ENCODE results near the gene RAD51C.
"Not testable (repeated sequence)": the region's sequence is repeated elsewhere in the genome, so short reads cannot be mapped to it uniquely, and the experiment has no call there.

The RAD51C gene

DNA sequence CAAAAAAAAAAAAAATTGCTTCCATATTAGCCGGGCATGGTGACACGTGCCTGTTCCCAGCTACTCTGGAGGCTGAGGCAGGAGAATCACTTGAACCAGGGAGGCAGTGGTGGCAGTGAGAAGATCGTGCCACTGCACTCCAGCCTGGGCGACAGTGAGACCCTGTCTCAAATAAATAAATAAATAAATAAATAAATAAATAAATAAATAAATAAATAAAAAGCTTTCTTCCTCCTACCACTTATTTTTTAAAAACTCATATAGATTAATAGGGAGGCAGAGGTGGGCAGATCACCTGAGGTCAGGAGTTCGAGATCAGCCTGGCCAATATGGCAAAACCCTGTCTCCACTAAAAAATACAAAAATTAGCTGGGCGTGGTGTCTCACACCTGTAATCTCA lies 7.9 kb upstream of the RAD51C start:
- not testable (repeated sequence) for DNase-seq

- no peak for DNase-seq
Observed at GRCh38 chr17:58686980-58687379, 5.4 kb upstream of the RAD51C start.

- no peak for DNase-seq
Observed at GRCh38 chr17:58688521-58688920, 3.9 kb upstream of the RAD51C start.

DNA sequence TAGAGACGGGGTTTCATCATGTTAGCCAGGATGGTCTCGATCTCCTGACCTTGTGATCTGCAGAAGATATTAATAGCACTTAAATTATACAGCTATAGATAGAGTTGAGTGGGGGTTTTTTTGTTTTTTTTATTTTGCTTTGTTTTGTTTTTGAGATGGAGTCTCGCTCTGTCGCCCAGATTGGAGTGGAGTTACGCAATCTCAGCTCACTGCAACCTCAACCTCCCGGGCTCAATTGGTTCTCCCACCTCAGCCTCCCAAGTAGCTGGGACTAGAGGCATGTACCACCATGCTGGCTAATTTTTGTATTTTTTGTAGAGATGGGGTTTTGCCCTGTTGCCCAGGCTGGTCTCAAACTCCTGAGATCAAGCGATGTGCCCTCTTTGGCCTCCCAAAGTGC lies 2.4 kb upstream of the RAD51C start:
- not testable (repeated sequence) for DNase-seq

DNA sequence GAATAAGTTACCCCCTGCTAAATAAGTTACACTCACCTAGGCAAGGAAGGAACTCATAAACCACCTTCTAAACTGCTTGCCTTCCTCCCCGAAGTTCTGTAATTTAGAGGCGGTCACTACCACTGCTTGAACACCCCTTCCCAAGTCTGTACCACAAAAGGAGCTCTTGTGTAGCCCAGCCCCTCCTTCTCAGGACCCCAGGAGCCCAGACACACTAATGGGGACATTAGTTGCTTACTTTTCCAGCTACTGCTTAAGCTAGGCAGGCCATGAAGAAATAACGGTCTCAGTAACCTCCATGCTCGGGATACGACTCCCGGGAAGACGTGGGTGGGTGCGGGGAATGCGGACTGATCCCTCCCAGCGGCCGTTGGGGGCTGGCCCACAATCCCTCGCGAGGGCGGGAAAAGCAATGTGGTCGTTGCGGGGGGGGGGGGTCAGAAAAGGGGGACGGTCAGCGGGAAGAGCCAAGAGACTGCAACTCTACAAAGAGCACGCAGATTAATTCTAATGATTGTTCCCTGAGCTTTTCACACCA lies 632 bp upstream of the RAD51C start, which contains the start of gene TEX14:
Gene TEX14 (minus strand): TSS at position 345 of the 538 bp plus-strand sequence. CDS start 40,044 bp downstream, outside the sequence.
- DNase-seq, result peak; percentile 94

DNA sequence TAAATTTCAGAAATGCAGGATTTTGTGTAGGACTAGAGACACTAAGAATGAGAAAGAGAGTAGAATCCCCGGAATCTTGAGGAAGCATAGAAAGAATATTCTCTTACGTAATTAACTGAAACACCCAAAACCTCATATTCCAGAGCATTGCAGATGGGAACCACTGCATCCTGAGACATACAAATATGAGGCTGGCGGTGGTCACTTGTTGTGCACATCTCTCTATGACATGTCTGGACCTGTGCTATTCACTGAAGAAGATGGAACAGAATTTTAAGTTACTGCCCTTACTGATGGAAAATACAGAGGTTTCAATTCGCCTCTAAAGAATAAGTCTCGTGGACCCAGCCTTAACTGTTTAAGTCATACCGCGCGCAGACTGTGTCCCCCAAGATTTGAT lies 806 bp downstream of the RAD51C start:
- no peak for DNase-seq

- DNase-seq, result no peak
Observed at GRCh38 chr17:58693751-58694150, 1.3 kb downstream of the RAD51C start.

- DNase-seq, result no peak
Observed at GRCh38 chr17:58694302-58694701, 1.9 kb downstream of the RAD51C start.

DNA sequence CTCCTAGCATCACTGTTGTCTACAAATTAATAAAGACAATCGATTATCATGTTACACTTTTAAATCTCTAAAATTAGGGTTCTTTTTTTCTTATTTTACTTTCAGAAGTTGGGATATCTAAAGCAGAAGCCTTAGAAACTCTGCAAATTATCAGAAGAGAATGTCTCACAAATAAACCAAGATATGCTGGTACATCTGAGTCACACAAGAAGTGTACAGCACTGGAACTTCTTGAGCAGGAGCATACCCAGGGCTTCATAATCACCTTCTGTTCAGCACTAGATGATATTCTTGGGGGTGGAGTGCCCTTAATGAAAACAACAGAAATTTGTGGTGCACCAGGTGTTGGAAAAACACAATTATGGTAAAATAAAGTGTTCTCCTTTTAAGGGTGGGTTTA lies 2.4 kb downstream of the RAD51C start:
- DNase-seq, result no peak

- DNase-seq, result no peak
Observed at GRCh38 chr17:58699771-58700170, 7.4 kb downstream of the RAD51C start.

GRCh38 chr17:58702045-58702476 lies 9.7 kb downstream of the RAD51C start:
- no peak for DNase-seq

DNA sequence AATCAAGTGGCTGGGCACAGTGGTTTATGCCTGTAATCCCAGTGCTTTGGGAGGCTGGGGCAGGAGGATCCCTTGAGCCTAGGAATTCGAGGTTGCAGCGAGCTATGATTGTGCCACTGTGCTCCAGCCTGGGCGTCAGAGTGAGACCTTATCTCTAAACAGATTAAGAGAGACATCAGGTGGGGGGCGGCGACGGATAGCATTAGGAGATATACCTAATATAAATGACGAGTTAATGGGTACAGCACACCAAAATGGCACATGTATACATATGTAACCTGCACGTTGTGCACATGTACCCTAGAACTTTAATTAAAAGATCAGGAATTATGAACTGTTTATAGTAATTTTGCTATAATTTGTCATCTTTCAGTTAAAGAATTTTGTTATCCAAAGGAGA lies 10.3 kb downstream of the RAD51C start:
- no peak for DNase-seq

DNA sequence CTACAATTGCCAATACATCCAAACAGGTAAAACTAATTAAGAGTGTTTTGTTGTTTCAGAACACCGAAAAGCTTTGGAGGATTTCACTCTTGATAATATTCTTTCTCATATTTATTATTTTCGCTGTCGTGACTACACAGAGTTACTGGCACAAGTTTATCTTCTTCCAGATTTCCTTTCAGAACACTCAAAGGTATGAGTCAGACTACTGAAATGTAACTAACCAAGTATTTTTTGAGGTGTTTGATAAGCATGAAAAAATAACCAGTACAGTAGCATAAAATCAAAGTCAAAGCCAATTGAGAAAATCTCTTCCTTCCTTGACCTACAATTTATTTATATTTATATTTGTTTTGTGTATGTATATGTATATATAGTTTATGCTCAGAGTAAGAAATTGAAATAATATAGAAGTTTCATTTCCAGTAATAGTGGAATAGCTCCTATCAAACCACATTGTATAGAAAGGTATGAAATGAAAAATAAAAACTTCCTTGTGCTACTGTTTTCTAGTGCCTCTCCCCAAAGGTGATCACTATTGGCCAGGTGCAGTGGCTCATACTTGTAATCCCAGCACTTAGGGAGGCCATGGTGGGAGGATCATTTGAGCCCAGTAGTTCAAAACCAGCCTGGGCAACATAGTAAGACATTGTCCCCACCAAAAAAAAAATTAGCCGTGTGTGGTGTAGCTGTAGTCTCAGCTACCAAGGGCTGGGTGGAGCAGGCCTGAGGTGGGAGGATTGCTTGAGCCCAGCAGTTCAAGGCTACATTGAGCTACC lies 10.9 kb downstream of the RAD51C start:
- DNase-seq, result no peak

DNA sequence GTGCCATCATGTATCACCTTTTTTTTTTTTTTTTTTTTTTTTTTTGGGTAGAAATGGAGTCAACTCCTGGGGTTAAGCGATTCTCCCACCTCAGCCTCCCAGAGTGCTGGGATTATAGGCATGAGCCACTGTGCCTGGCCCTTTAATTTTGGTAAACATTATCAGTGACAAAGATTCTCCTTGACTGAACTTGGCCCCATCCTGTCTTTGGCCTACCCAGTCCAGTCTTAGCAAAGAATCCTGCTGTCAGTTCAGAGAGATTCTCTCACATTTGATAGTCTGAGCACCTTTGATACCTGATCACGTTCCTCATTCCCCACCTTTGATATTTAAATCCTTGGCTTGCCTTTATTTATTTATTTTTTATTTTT lies 11.5 kb downstream of the RAD51C start:
- no peak for DNase-seq

- no peak for DNase-seq
Observed at GRCh38 chr17:58706351-58707140, 14.1 kb downstream of the RAD51C start.

GRCh38 chr17:58710948-58711552 lies 18.6 kb downstream of the RAD51C start:
- DNase-seq, result peak; percentile 45

DNA sequence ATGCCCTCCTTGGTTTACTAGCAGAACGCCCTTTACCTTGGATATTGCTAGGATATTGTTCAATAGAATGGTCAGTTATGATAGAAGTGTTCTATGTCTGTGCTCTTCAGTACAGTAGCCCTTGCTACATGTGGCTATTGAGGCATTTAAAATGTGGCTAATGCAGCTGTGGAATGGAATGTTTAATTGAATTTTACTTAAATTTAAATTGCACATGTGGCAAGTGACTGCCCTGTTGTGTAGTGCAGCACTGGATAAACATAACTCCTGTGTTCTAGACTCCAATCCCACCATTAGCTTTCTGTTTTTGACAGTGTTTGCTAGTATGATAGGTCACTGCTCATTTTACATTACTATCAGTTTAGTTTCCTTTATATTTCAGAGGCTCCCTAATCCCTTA lies 29.9 kb downstream of the RAD51C start:
- DNase-seq, result no peak

- no peak for DNase-seq
Observed at GRCh38 chr17:58722696-58723095, 30.3 kb downstream of the RAD51C start.

DNA sequence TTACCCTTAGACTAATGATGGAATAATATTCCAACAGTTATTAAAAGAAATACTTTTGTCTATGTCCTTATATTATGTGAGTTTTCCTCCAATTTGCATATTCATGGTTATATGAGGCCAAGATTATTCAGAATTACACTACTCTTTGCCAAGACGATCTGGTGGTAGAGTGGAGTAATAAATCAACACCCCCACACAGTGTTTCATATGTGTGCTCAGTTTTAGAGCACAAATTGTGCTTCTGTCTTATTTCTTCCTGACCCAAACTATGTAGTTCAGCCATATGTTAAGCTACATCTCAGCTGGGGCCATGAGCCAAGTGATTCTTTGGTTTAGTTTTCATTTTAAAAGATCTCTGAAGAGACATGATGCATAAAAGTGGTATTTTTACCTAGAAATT lies 36.4 kb downstream of the RAD51C start:
- DNase-seq, result no peak

DNA sequence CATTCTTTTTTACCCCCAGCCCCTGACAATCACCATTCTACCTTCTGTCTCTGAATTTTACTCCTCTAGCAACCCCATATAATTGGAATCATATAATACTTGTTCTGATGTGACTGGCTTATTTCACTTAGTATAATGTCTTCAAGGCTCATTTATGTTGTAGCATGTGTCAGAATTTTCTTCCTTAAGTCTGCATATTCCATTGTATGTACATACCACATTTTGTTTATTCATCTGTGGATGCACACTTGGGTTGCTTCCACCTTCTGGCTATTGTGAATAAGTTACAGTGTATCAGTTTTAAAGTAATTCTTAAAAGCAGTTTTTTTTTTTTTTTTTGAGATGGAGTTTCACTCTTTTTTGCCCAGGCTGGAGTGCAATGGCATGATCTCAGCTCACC lies 38.5 kb downstream of the RAD51C start:
- no peak for DNase-seq

- DNase-seq, result no peak
Observed at GRCh38 chr17:58734040-58734439, 41.6 kb downstream of the RAD51C start.

GRCh38 chr17:58734811-58735210 lies 42.4 kb downstream of the RAD51C start:
- no peak for DNase-seq

- no peak for DNase-seq
Observed at GRCh38 chr17:58741121-58741625, 48.8 kb downstream of the RAD51C start.
